Activated CD8-positive, alpha-beta memory T cell treated with anti-CD3 and anti-CD28 coated beads for 4 hours (primary cell): ENCODE measurements around the gene BMPR2.
"Not testable (repeated sequence)": the region's sequence is repeated elsewhere in the genome, so short reads cannot be mapped to it uniquely, and the experiment has no call there.

Source experiments
- DNase-seq, 2 donors: peaks; one replicate each; pipeline ENCODE4 v3.0.0-alpha.2; 2020; ENCODE audit warnings: low read depth in 2 of 2

BMPR2 gene

GRCh38 chr2:202375609-202376408 is at the start of gene BMPR2:
BMPR2 (plus strand) TSS chr2:202376327; CDS start chr2:202377475, 1,148 bp downstream.
- DNase-seq = peak; percentile 59 to 66

DNA sequence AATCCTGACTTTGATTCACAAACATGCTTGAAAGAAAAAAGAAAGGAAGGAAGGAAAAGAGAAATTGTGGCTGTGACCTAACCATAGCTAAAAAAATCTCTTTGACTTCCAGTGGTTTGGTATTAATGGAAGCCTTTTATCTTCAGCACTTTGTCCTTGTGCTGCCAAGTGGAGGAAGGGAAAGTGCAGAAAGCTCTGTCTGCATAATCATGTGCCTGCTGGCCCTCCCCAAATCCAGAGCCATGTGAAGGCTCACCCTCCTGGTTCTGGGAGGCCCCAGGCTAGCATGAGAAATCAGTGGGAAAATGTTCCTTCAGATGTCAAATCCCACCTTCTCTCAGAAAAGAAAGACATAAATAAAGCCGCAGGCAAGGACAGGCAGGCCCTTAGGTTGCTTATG is 48.3 kb upstream of the BMPR2 start:
- no peak for DNase-seq

- DNase-seq = no peak
Measured at GRCh38 chr2:202335791-202336467, 40.2 kb upstream of the BMPR2 start.

DNA sequence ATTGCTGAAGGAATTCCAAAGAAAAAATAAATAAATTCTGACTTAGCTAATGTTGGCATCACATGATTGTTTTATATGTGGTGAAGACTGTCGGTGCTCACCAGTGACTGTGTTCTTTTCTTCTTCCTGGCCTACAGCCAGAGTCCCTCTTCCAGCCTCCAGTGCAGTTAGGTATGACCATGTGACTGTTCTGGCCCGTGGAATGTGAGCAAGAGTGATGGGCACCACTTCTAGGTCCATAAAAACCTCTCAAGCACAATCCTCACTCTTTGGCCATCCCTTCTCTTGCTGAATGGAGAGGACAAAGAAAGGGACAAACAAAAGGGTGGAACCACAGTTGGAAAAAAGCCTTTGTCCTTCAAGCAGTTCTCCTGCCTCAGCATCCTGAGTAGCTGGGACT is 39.0 kb upstream of the BMPR2 start:
- no peak for DNase-seq

DNA sequence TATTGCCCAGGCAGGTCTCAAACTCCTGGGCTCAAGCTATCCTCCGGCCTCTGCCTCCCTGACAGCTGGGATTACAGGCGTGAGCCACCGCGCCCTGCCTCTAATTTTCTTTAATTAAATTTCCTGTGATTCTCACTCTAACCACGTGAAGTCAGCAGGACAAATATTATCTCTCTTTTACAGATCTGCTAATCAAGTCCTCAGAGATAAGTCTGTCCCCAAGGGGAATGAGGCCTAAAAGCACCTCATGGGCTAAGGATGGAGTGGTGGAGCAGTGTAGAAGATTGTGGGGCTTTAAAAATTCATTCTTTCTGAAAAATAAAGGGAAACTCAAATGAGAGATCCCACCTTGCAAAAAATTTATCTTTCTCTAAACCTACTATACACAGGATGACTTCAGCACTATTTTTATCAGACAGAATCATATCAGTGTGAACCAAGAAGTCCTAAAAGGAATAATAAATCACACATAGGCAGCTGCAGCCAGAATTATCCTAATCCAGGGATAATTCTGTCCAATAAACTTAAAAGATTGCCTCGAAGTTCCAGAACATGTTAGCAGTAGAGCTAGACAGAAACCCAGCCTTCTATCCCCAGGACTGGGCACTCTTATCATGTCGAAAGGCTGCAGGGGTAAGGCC is 38.3 kb upstream of the BMPR2 start:
- no peak for DNase-seq

DNA sequence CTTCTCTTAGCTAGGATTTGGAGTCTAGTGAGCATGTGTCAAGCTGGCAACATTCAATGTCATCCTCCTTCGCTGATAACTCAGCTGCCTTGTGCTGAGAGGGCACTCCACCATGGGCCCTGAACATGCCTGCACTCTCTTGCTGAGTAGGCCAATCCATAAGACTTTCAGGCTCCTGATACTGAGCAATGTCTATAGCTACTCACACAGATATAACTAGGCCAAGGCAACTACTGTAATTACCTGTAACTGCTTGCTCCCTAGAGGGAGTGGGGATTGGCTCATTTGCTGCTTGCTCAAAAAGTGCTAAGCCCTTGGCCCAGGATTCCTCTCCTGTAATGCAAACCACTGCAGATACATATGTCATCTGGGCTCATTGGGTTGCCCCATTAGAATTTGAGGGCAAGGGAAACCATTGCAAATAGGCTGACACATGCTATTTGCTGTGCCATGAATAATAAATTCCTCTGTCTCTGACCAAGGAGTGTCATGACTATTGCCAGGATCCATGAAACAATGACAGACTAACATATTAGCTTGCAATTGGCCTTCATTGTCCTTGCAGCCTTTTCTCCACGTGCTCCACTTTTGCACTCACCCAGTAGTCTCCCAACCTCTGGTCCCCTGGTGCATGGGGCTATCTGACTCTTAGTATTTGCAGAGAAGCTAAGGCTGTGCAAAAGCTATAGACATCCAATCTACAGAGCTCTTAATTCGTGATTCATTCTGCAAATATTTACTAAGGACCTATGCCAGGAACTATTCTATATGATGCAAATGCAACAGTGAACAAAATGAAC is 36.9 kb upstream of the BMPR2 start:
- DNase-seq = no peak

GRCh38 chr2:202344178-202344577 is 31.9 kb upstream of the BMPR2 start:
- no peak for DNase-seq

DNA sequence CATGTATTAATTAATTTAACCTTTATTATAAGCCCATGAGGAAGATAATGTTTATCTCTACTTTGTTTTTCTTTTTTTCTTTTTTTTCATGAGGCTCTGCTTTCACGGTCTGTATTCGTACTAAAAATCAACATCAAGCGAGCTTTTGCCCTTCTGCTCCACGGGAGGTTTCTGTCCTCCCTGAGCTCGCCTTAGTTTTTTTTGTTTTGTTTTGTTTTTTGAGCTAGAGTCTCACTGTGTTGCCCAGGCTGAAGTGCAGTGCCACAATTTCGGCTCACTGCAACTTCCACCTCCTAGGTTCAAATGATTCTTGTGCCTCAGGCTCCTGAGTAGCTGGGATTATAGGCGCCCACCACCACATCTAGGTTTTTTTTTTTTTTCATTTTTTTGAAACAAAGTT is 29.9 kb upstream of the BMPR2 start:
- no peak for DNase-seq

DNA sequence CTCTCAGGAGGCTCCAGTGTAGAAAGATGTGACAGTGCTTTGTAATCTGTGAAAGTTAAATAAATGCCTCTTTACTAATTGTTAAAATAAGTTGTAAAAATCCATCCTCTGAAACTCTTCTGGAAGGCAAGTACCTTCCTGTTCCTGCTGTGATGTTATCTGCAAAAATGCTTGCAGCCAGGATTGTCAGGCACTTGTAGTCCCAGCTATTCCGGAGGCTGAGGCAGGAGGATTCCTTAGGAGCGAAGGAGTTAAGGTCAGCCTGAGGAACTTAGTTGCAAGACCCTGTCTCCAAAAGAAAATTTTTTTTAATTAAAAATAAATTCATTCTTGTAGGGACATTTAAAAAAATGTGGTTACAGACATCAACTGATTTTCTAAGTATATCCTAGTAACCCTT is 22.7 kb upstream of the BMPR2 start:
- DNase-seq = no peak

DNA sequence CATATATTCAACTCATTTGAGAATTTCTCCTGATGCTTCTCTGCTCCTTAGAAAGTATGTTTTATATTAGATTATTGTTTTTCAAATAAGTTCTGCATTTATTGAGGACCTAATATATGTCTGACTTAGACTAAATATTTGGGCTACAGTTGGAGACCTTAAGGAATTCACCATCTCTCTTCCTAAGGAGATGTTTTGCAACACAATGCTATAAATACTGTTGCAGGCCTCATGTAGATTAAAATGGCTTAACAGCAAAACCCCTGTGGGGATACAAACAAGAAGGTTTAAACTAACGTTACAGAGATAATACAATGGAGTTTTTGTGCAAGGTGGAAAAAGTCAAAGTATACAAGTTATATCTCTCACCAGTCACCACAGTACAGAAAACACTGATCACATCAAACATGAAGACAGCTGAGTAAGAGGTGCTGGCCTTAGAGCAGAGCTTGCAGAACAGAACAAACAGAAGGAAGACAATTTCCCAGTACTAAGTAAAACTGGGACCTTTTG is 20.1 kb upstream of the BMPR2 start:
- DNase-seq = no peak

DNA sequence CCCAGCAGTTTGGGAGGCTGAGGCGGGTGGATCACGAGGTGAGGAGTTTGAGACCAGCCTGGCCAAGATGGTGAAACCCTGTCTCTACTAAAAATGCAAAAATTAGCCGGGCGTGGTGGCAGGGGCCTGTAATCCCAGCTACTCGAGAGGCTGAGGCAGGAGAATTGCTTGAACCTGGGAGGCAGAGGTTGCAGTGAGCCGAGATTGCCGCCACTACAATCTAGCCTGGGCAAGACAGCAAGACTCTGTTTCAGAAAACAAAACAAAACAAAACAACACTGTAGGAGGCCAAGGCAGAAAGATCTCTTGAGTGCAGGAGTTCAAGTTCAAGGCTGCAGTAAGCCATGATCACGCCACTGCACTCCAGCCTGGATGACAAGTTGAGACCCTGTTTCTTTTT is 17.2 kb upstream of the BMPR2 start:
- not testable (repeated sequence) for DNase-seq

- no peak for DNase-seq
Measured at GRCh38 chr2:202360646-202361045, 15.5 kb upstream of the BMPR2 start.

DNA sequence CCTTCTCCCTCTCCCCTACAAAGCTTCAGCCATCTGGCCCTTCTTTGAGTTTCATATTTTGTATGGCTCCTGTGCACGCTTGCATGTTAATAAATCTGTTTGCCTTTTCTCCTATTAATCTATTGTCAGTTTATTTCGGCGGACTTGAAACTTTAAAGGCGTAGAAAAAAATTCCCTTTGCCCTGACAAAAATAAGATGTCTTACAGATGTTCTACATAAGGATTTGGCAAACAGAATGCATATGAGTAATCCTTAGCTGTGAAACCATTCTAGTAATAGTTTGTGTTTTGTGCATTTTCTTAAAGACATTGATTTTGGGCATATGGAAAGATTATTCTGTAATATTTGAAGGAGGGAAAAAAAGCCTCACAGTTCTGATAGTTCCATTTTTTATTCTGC is 15.0 kb upstream of the BMPR2 start:
- no peak for DNase-seq

DNA sequence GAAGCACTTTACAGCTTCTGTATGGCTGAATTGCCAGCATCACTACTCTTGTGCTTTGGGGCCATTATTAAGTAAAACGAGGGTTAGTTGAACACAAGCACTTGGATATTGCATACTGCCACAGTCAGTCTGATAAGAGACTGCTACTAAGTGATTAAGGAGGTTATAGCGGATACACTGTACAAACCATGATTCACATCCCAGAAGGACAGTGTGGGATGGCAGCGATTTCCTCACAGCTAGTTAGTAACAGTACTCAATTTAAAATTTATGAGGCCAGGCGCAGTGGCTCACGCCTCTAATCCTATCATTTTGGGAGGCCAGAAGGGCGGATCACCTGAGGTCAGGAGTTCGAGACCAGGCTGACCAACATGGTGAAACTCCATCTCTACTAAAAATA is 2.6 kb upstream of the BMPR2 start:
- no peak for DNase-seq

DNA sequence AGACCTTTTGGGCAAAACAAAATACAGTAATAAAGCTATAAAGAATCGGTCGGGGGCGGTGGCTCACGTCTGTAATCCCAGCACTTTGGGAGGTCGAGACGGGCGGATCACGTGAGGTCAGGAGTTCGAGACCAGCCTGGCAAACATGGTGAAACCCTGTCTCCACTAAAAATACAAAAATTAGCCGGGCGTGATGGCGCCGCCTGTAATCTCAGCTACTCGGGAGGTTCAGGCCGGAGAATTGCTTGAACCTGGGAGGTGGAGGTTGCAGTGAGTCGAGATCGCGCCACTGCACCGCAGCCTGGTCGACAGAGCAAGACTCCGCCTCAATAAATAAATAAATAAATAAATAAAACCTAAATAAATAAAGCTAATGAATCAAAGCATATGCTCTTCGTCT is 1.7 kb upstream of the BMPR2 start:
- DNase-seq = not testable (repeated sequence)

- peak in 1 of 2 donors; percentile 19 for DNase-seq
Measured at GRCh38 chr2:202375033-202375608, 1.0 kb upstream of the BMPR2 start.

DNA sequence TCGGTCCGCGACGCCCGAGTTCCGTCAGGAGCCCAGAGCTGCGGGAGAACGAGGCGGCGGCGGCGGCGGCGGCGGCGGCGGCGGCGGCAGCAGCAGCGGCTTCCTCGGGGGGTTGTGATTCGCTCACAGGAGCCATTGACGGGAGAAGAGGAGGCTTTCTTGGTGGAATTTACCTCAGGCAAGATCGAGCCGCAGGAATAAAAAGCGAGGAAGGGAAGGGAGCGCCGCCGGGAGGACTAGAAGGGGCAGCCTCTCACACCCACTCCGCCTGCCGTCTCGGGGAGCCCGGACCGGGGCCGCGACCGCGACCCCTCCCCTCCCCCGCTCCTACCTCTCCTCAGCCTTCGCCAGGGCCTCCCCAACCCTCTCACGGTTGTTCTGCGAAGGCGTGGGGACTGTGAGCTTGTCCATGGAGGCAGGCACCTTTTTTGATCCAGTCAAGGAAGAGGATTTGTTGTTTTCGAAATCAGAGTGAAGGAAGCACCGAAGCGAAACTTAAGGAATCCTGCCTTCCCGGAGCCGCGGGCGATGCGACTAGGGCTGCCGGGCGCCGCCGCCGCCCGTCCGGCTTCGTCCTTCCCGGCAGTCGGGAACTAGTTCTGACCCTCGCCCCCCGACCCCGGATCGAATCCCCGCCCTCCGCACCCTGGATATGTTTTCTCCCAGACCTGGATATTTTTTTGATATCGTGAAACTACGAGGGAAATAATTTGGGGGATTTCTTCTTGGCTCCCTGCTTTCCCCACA is 506 bp downstream of the BMPR2 start:
- DNase-seq = peak in 1 of 2 donors; percentile 3

- DNase-seq = no peak
Measured at GRCh38 chr2:202377207-202377761, 1.2 kb downstream of the BMPR2 start.

DNA sequence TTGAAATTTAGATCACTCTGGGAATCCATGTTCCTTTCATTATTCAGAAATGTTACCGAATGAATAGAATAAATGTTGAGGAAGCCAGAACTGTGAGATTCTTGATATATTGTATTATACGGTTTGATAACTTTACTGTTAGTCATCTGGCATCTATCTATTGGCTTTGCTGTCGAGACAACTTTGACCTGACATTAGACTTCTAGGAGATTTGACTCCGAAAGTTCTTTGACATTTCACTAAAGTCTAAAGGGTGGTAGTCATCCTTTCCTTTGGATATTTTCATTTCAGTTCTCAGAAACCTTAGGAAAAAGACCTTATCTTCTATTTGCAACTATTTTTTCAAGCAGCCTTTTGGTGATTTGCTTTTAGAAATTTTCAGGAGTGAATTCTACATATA is 1.9 kb downstream of the BMPR2 start:
- DNase-seq = no peak

DNA sequence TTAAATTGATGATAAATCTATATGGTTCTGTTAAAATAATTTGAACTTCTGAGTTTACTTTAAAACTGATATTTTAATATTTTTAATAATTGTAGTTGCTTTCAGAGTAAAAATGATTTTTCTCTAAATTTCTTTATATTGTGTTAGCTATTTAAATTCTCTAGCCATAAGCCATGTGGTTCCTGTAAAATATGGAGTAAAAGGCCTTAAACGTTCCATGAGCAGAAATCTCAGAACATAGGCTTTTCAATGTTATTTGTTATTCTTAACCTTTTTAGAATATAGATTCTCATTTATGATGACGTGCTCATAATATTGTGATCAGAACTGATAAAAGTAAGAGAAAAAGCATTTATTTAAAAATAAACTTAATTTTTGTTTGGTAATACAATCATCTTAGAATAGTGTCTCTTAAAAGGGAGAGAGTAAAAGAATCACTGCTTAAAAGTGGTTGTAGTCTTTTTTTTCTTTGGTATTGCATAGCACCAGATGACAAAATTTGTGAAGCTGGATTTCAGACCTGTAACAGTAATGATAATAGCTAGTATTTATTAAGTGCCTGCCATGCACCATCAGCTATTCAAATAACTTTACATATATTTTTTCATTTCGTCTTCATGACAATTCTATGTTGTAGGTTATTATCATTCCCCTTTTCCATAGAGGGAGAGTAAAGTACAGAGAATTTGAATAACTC is 2.7 kb downstream of the BMPR2 start:
- no peak for DNase-seq
